D721Med (cell line): ENCODE measurements around the gene AVPR2.

Experiments used
- DNase-seq: peaks from one replicate; pipeline ENCODE4 v3.0.0; 2011; ENCODE audit warnings: low spot score; ENCODE audit not compliant: insufficient read length
- FAIRE-seq: peaks from 2 replicates; lab custom pipeline; 2011; peaks lifted over from hg19 to GRCh38; lab: Jason Lieb, UNC
- TF ChIP-seq, protein P1 (sequence below): IDR thresholded peaks from 2 replicates; pipeline ENCODE4 v1.5.1; 2012; ENCODE audit warnings: mild to moderate bottlenecking, control low read depth; ENCODE audit not compliant: insufficient read depth; ENCODE audit errors: missing control alignments

AVPR2 gene

DNA sequence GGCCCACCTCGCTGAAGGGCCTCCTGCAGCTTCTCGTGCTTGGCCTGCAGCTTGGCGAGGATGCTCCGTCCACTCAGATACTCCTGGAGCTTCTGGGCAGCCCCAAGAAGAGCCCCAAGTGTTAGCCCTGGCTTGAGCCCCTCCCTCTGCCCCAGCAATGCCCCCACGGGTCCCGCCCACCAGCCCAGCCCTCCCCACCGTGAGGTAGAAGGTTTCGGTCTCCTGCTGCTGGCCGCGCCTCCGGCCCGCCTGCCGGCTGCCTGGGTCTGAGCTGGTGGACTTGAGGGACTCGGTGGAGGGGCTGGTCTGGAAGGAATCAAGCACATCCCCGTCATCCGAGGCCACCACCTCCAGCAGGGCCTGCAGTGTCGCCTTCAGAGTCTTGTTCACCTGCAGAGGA lies 8.7 kb downstream of the AVPR2 start:
- TF ChIP-seq, protein P1, sequence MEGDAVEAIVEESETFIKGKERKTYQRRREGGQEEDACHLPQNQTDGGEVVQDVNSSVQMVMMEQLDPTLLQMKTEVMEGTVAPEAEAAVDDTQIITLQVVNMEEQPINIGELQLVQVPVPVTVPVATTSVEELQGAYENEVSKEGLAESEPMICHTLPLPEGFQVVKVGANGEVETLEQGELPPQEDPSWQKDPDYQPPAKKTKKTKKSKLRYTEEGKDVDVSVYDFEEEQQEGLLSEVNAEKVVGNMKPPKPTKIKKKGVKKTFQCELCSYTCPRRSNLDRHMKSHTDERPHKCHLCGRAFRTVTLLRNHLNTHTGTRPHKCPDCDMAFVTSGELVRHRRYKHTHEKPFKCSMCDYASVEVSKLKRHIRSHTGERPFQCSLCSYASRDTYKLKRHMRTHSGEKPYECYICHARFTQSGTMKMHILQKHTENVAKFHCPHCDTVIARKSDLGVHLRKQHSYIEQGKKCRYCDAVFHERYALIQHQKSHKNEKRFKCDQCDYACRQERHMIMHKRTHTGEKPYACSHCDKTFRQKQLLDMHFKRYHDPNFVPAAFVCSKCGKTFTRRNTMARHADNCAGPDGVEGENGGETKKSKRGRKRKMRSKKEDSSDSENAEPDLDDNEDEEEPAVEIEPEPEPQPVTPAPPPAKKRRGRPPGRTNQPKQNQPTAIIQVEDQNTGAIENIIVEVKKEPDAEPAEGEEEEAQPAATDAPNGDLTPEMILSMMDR, result no peak
- no peak for DNase-seq
- FAIRE-seq, result no peak

DNA sequence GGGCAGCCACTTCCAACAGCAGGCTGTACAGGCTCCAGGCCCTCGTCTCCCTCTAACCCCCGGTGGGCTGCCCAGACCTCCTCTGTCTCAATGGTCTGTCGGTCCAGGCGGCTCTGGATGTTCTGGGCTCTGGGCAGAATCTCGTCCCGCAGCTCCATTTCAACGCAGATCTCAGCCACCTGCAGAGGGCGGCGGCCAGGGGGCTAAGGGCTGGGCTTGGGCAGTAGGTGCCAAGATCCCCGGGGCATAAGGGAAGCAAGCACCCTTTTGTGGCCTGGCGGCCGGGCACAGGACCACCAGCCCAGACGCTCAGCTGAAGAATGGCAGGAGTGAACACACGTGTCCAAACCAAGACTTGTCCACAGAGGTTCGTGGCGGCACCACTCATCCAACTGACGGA lies 9.2 kb downstream of the AVPR2 start:
- DNase-seq, result no peak
- TF ChIP-seq, protein P1, result no peak
- FAIRE-seq, result no peak

DNA sequence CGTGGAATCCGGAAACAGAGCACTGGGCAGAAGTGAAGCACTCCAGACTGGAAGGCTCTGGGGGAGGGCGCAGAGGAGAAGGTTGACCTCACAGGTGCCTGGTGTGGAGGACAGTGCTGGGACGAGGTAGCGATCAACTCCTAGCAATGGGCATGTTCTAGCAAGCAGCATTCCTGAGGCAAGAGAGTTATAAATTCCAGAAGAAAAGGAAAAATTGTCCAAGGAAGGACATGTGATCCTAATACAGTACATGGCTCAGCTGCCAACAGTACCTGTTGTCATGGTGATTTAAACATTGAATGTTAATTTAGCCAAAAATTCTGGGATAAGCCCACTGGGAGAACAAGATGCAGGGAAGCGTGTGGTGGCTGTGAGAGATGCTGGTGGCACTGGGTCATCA lies 13.4 kb downstream of the AVPR2 start:
- TF ChIP-seq, protein P1, result no peak

DNA sequence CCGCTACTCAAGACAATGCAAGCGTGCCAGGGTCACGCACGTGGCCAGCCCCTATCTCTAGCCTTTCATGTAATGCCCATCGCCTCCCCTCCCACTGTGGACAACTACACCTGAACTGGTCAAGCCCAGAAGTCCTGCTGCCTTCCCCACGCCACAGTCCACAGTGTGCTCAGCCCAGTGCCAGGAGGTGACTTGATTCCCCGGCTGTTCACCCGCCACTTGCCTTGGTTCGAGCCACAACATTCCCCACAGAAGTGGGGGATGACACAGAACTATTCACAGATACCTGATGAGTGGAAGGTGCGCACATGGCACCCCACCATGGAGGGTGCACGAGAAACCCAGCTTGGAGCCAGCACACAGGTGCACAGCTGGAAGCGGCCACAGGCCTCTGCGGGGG lies 14.8 kb downstream of the AVPR2 start:
- no peak for DNase-seq
- FAIRE-seq, result no peak
- TF ChIP-seq, protein P1, result no peak

More for the DNA sequence above, 13.4 kb downstream of the AVPR2 start:
- DNase-seq (no peak), FAIRE-seq (no peak)

DNA sequence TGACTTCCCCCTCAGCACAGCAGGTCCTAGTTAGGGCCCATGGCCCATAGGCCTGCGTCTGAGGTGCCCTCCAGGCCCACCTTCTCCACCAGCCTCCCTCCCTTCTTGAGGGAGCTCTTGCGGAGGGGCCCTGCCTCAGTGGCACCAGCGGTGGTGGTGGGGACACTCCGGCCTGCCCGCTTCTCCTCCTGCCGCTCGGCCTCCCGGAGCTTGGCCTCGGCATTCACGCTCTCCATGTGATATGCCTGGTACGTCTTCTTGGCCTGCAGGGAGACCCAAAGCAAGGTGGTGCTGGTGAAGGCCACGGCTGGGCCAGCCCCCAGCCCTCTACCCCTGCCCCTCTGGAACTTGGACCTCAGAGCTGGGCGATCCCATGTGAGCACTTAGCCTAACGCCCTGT lies 16.1 kb downstream of the AVPR2 start:
- TF ChIP-seq, protein P1, result no peak
- FAIRE-seq, result no peak

DNA sequence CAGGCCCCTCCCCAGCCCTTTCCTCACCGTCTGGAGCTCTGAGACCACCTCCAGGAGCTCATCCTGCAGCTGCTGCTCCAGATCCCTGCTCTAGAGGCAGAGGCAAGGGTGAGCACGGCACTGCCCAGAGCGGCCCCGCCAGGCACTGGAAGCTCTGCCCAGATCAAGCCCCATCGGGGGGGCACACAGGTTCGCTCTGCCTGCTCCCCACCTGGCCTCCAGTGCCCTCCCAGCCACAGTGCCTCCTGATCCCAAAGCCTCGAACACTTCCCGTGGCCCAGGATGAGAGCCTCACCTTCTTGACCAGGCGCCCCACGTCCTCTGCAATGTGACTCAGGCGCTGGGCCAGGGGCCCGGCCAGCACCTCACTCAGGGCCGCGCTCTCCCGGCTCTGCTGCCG lies 16.6 kb downstream of the AVPR2 start:
- TF ChIP-seq, protein P1, result no peak
- no peak for FAIRE-seq

More for the DNA sequence above, 16.1 kb downstream of the AVPR2 start:
- DNase-seq, result no peak

DNA sequence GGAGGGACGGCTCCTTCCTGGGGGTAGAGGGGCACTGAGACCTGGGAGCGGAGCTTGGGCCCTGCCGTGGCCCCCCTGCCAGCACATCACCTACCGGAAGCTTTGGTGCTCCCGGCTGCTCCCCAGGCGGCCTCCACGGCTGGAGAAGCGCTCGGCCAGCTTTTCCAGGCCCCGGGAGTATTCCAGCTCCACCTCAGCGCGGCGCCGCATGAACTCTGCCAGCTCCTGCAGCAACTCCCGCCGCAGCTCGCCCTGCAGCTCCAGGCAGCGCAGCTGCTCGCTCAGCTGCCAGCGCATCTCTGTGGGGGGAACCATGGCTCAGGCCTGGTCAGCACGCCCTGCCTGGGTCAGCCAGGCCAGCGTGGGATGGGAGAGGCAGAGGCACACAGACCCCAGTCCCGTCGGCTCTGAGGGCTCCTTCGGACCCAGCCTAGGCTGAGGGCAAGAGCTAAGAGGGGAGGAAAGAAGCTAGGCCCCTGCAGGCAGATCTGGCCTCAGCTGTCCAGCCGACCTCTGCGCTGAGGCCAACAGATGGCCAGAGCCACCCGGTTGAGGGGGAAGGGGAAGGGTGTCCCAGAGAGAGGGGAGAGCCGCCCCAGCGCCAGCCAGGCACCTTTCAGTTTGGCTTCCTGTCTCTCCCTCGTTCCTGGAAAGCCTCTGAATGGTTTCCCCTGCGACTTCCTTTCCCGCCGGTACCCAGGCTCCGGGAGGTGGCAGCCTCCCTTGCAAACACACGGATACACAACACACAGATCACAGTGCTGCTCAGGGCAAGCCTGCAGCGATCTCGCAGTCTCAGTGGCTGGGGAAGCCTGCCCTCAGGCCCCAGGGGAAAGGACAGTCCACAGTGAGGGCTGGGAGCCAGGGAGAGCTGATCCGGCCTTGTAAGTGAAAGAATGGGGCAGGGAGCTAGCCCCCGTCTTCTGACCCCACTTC lies 17.3 kb downstream of the AVPR2 start:
- no peak for FAIRE-seq
- DNase-seq, result no peak
- TF ChIP-seq, protein P1, result no peak

More for the DNA sequence above, 16.6 kb downstream of the AVPR2 start:
- DNase-seq, result no peak
